ENCODE results near the gene OGFOD3.
"Not testable (repeated sequence)": the region's sequence is repeated elsewhere in the genome, so short reads cannot be mapped to it uniquely, and the experiment has no call there.

The OGFOD3 gene

DNA sequence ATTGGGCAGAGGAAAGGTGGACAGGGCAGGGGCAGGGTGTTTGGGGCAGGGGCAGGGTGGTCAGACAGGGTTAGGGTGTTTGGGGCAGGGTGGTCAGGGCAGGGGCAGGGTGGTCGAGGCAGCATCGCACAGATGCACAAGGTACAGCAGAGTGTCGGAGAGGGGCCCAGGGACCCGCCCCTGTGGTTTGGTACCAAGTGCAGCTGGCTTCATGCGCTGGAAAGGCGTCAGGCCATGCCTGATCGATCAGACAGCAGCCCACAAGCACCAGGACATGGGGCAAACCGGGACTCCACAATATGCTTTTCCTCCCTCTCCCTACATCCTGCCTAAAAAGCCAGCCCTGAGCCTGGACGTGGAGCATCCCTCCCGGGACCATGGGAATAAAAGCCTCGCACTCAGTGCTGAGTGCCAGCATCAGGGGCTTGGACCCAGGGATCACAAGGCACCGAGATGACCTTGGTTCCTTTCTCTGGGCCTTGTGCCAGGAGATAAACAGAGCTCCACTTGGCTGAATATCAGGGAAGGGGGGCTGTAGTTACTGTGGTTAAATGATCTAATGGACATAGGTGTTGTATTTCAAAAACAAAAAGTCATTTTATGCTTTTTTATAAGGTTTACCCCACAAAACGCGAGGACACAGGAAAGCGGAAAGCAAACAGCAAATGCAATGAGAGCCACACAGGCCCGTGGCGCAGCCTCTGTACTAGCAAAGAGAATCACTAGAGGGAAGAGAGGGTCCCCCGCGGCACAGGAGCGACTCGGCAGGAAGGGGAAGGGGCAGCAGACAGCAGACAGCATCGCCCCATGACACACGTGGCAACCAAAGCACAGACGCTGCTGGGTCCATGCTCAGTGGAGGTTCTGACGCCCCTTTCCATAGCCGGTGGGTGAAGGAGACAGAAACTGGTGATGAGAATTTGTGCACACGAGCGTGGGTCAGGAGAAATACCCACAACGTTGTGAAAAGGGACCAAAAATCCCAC is 5.6 kb downstream of the OGFOD3 start:
- H3K27ac ChIP-seq, result no peak overlapping the region
- TF ChIP-seq ZFX (IDR thresholded peaks at IDR 0.05), result no peak
- TF ChIP-seq CTCF (conservative IDR thresholded peaks at IDR 0.05), result no peak

DNA sequence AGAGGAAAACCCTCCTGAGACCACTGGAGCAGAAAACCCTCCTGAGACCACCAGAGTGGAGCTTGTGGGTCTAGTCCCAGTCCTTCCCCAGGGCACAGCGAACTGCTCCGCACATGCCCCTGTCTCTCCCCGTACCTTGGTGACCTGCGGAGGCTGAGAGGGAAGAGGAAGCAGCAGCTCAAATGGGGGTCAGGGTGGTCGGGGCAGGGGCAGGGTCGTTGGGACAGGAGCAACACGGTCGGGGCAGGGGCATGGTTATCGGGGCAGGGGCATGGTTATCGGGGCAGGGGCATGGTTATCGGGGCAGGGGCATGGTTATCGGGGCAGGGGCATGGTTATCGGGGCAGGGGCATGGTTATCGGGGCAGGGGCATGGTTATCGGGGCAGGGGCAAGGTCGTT is 6.3 kb downstream of the OGFOD3 start:
- not testable (repeated sequence) for H3K27ac ChIP-seq

DNA sequence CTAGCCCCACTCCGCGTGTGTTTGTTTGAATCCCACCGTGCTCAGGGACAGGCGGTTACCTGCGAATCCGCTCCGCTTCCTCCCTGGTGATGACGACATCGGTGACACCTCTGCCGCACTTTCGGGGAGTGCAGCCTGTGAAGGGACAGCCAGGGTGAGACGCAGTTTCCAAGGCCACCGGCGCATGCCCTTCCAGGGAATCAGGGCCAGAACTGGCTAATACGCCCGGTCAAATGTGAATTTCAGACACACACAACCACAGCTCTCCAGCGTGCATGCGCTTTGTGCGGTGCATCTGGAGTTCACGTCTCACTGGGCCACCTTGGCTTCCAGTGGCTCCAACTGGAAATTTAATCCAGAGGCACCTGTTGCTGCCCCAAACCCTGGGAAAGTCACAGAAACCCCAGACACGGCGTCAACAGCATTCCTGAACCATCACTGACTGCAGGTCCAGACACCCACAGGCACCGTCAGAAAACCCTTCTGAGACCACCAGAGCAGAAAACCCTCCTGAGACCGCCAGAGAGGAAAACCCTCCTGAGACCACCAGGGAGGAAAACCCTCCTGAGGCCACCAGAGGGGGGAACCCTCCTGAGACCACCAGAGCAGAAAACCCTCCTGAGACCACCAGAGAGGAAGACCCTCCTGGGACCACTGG is 6.9 kb downstream of the OGFOD3 start:
- no peak for TF ChIP-seq ZFX (IDR thresholded peaks at IDR 0.05)
- no peak overlapping the region for H3K27ac ChIP-seq

DNA sequence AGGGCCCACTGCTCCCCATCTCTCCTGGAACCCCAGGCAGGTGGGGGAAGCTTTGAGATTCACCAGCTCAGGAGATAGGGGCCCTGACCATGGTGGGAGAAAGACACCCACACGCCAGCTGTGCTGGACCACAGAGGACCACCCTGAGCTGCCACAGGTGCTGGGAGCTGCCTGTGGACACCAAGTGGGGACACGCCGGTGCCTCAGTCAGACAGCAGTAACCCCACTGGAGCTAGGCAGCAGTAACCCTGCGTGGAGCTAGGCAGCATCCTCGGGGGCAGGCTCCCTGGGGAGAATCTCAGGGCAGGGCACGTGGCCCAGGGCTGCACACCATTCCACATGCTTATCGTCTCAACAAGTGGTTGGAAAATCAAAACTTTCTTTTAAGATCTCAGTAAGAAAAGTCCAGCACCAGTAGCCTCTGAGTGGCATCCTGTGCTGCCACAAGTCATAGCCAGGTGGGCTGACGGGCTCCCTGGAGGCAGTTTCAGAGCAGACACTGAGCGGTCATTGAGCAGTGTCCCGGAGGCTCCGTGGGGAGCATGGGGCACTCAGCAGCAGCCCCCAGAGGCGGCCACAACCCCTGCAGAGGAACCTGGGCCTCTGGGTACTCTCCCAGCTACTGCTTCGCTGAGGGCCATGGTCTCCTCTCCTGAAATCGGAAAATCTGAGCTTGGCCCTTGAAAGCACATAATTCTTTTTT is 8.2 kb downstream of the OGFOD3 start:
- TF ChIP-seq CTCF (conservative IDR thresholded peaks at IDR 0.05) (no peak), ZFX (IDR thresholded peaks at IDR 0.05) (no peak)
- no peak overlapping the region for H3K27ac ChIP-seq

- no peak for TF ChIP-seq CTCF (conservative IDR thresholded peaks at IDR 0.05)
- no peak for TF ChIP-seq ZFX (IDR thresholded peaks at IDR 0.05)
- no peak overlapping the region for H3K27ac ChIP-seq
Measured at GRCh38 chr17:82408938-82409318, 9.5 kb downstream of the OGFOD3 start.

- H3K27ac ChIP-seq, result no peak overlapping the region
Measured at GRCh38 chr17:82408288-82408937, 10.0 kb downstream of the OGFOD3 start.

DNA sequence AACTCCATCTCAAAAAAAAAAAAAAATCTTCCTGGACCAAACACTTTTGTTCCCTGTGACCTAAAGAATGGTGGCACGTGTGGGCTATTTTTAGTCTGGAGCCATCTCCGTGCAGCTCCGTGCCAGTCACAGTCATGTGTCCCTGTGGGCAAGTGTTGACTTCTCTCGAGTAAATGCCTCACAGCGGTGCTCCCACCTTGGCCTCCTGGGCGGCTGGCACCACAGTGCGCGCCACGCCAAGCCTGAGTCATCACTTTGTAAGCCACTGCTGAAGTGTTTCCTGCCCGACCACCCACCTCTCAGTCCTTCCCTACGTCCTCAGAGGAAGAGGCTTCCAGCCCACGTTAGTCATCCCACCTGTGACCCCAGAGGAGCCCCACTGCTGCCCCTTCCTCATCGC is 11.1 kb downstream of the OGFOD3 start:
- no peak for TF ChIP-seq CTCF (conservative IDR thresholded peaks at IDR 0.05)
- no peak for TF ChIP-seq ZFX (IDR thresholded peaks at IDR 0.05)
- H3K27ac ChIP-seq, result no peak overlapping the region

More at GRCh38 chr17:82408288-82408937, 10.0 kb downstream of the OGFOD3 start:
- TF ChIP-seq ZFX (IDR thresholded peaks at IDR 0.05), result no peak

GRCh38 chr17:82406131-82406671 is 12.2 kb downstream of the OGFOD3 start:
- no peak overlapping the region for H3K27ac ChIP-seq
- no peak for TF ChIP-seq CTCF (conservative IDR thresholded peaks at IDR 0.05)
- no peak for TF ChIP-seq ZFX (IDR thresholded peaks at IDR 0.05)

Data from C4-2B (cell line).